H1 (cell line): ENCODE data around the gene DUSP9. TPM values are rescaled to one million over a fixed set of nuclear protein-coding genes. Genes with fewer than 3 reads are reported as not detected.

Source experiments
- ASH2L ChIP-seq: fragments of 200-600, 300-600 bp; sonication (generic); IDR thresholded peaks from one replicate; pipeline ENCODE4 v1.7.1; 2017; ENCODE audit warnings: low read length
- BACH1 ChIP-seq: IDR thresholded peaks from 2 replicates; pipeline ENCODE4 v1.6.1; 2012; ENCODE audit warnings: low read length, improper control_type of control experiment
- CHD7 ChIP-seq: fragments of 300-600 bp; sonication (generic); IDR thresholded peaks from 2 replicates; pipeline ENCODE4 v1.7.1; 2012; ENCODE audit warnings: low read length, moderate library complexity, mild to moderate bottlenecking, inconsistent platforms; ENCODE audit not compliant: insufficient replicate concordance
- GTF2F1 ChIP-seq: IDR thresholded peaks from 2 replicates; pipeline ENCODE4 v1.6.1; 2012; ENCODE audit warnings: low read depth, low read length, improper control_type of control experiment, borderline replicate concordance
- SRF ChIP-seq: IDR thresholded peaks from 2 replicates; pipeline ENCODE4 v1.6.1; 2011; ENCODE audit warnings: mild to moderate bottlenecking, low read depth, low read length, moderate library complexity
- USF2 ChIP-seq: IDR thresholded peaks from 2 replicates; pipeline ENCODE4 v1.6.1; 2011; ENCODE audit warnings: low read length, improper control_type of control experiment
- polyA plus RNA-seq, 7 experiments: library from polyadenylated mRNA; depleted of rRNA in 3 of 7; stranded (reverse) in 5 of 7; unstranded in 2 of 7; fragments of >200 nt in 5 of 7; fragments of 200-250 nt in 2 of 7; gene quantifications; 1 replicate in 5 of 7; 2 replicates in 1 of 7; 4 replicates in 1 of 7; pipeline versions ENCODE4 v1.2.1 to v1.2.3, GENCODE V29; 2011 to 2013; ENCODE audit warnings: missing spikeins in 2 of 7, mixed read lengths in 2 of 7
- total RNA-seq: library from RNA; stranded (reverse); fragmentation: NEBNext Ultra II Directional; extraction: Animal tissue kit (Norgen Biotek cat#: 25700); gene quantifications from 2 replicates; pipeline ENCODE4 v1.2.1, GENCODE V29; 2021

Gene DUSP9
- total and polyA plus RNA-seq, 2 of the 8 experiments (the other 6 are each of a cell fraction or from before 2014, with no cell fraction given) = 0.80 to 1.1 TPM

GRCh38 chrX:153668423-153669173, 21.6 kb downstream of the DUSP9 start (continued):
- no peak for TF ChIP-seq CHD7
- no peak for TF ChIP-seq USF2
- TF ChIP-seq ASH2L = no peak
- TF ChIP-seq GTF2F1 = no peak
- TF ChIP-seq SRF = no peak
- TF ChIP-seq BACH1 = no peak
